ENCODE results near the gene MBNL3.

MBNL3 gene

GRCh38 chrX:132444936-132445335 is 43.9 kb downstream of the MBNL3 start:
- no peak overlapping the region for H3K4me3 ChIP-seq (ENCODE audit: low read depth, low read length)
- no peak for TF ChIP-seq CTCF (IDR thresholded peaks at IDR 0.05; ENCODE audit: borderline replicate concordance, insufficient read depth, low read depth, low read length)

- no peak for TF ChIP-seq CTCF (IDR thresholded peaks at IDR 0.05; ENCODE audit: borderline replicate concordance, insufficient read depth, low read depth, low read length)
Observed at GRCh38 chrX:132443196-132444135, 45.4 kb downstream of the MBNL3 start.

GRCh38 chrX:132442691-132443090 is 46.1 kb downstream of the MBNL3 start:
- H3K4me3 ChIP-seq (ENCODE audit: low read depth, low read length), result no peak overlapping the region
- no peak for TF ChIP-seq CTCF (IDR thresholded peaks at IDR 0.05; ENCODE audit: borderline replicate concordance, insufficient read depth, low read depth, low read length)

More at GRCh38 chrX:132443196-132444135, 45.4 kb downstream of the MBNL3 start:
- H3K4me3 ChIP-seq (ENCODE audit: low read depth, low read length), result no peak overlapping the region

GRCh38 chrX:132435222-132435621 is 53.6 kb downstream of the MBNL3 start:
- TF ChIP-seq CTCF (IDR thresholded peaks at IDR 0.05; ENCODE audit: borderline replicate concordance, insufficient read depth, low read depth, low read length), result no peak
- no peak overlapping the region for H3K4me3 ChIP-seq (ENCODE audit: low read depth, low read length)

- no peak overlapping the region for H3K4me3 ChIP-seq (ENCODE audit: low read depth, low read length)
- TF ChIP-seq CTCF (IDR thresholded peaks at IDR 0.05; ENCODE audit: borderline replicate concordance, insufficient read depth, low read depth, low read length), result no peak
Observed at GRCh38 chrX:132433551-132433950, 55.3 kb downstream of the MBNL3 start.

GRCh38 chrX:132433001-132433400 is 55.8 kb downstream of the MBNL3 start:
- H3K4me3 ChIP-seq (ENCODE audit: low read depth, low read length), result no peak overlapping the region
- TF ChIP-seq CTCF (IDR thresholded peaks at IDR 0.05; ENCODE audit: borderline replicate concordance, insufficient read depth, low read depth, low read length), result no peak

- H3K4me3 ChIP-seq (ENCODE audit: low read depth, low read length), result no peak overlapping the region
Observed at GRCh38 chrX:132428896-132429295, 59.9 kb downstream of the MBNL3 start.

More at GRCh38 chrX:132428896-132429295, 59.9 kb downstream of the MBNL3 start:
- TF ChIP-seq CTCF (IDR thresholded peaks at IDR 0.05; ENCODE audit: borderline replicate concordance, insufficient read depth, low read depth, low read length), result no peak
